ENCODE data around the gene PRPSAP1. TPM values are rescaled to one million over a fixed set of nuclear protein-coding genes. Genes with fewer than 3 reads are reported as not detected.

PRPSAP1 gene
- total and polyA plus RNA-seq, 2 experiments from 2014 or later: 59.5 to 80.4 TPM

DNA sequence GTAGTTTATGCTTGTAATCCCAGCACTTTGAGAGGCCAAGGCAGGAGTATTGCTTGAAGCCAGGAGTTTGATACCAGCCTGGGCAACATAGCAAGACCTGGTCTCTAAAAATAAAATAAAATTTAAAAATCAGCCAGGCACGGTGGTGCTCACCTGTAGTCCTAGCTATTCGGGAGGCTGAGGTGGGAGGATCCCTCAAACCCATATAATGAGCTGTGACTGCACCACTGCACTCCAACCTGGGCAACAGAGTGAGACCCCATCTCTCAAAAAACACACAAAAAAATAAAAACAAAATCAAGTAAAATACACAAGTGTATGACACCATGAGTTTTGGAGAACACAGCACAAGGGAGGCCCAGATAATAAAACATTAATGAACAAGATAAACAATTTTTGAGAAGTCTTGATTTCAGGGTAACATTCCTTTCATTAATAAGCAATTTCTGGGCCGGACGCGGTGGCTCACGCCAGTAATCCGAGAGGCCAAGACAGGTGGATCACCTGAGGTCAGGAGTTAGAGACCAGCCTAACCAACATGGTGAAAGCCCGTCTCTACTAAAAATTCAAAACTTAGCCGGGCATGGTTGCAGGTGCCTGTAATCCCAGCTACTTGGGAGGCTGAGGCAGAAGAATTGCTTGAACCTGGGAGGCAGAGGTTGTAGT, 17.9 kb downstream of the PRPSAP1 start:
- TF ChIP-seq, protein P1, sequence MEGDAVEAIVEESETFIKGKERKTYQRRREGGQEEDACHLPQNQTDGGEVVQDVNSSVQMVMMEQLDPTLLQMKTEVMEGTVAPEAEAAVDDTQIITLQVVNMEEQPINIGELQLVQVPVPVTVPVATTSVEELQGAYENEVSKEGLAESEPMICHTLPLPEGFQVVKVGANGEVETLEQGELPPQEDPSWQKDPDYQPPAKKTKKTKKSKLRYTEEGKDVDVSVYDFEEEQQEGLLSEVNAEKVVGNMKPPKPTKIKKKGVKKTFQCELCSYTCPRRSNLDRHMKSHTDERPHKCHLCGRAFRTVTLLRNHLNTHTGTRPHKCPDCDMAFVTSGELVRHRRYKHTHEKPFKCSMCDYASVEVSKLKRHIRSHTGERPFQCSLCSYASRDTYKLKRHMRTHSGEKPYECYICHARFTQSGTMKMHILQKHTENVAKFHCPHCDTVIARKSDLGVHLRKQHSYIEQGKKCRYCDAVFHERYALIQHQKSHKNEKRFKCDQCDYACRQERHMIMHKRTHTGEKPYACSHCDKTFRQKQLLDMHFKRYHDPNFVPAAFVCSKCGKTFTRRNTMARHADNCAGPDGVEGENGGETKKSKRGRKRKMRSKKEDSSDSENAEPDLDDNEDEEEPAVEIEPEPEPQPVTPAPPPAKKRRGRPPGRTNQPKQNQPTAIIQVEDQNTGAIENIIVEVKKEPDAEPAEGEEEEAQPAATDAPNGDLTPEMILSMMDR (IDR thresholded peaks at IDR 0.05; ENCODE audit: low read depth, low read length): no peak
- no peak overlapping the region for H3K27ac ChIP-seq
- no peaks in the 10 kb centered on the region for H3K36me3 ChIP-seq
- no peaks in the 10 kb centered on the region for H3K4me1 ChIP-seq (ENCODE audit: low read depth)
- no peaks in the 10 kb centered on the region for H3K9me3 ChIP-seq (ENCODE audit: low read depth)
- H3K4me3 ChIP-seq: no peak overlapping the region
- DNase-seq (ENCODE audit: low read depth in 1 of 2, low spot score in 1 of 2): no peak
- no peaks in the 10 kb centered on the region for H3K27me3 ChIP-seq

DNA sequence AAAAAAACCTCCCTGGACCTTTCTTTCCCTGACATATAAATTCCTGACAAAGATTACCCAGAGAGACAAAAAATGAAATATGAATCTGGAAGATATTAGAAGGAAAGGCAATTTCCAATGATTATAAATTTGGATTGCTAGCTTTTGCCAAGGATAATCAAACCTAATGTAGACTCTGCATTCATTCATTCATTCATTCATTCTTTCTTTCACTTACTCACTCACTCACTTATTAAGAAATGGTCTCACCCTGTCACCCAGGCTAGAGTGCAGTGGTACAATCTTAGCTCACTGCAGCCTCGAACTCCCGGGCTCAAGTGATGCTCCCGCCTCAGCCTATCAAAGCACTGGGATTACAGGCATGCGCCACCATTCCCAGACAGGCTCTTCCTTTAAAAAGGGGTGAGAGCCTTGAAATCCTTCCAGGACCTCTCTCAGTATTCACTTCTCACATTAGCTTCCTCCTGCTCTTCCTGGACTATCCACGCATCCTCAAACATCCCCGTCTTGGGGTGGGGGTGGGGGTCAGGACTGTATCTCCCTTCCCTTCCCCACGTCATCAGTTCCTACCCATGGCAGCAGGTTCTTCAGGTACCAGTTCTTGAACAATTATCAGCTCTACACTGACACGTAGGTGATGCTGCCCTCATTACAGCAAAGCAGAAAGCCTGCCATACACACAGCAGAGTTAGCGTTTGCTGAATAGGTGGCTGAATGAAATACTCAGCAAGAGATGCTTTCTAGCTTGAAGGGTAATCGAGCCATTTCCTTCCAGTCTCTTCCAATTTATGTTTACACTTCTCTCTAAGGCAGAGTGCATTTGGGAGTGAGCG, 19.8 kb downstream of the PRPSAP1 start:
- no peaks in the 10 kb centered on the region for H3K27me3 ChIP-seq
- H3K4me1 ChIP-seq (ENCODE audit: low read depth): no peaks in the 10 kb centered on the region
- H3K27ac ChIP-seq: no peak overlapping the region
- TF ChIP-seq, protein P1 (IDR thresholded peaks at IDR 0.05; ENCODE audit: low read depth, low read length): no peak
- peaks cover 11% of the 10 kb centered on the region for H3K36me3 ChIP-seq
- DNase-seq (ENCODE audit: low read depth in 1 of 2, low spot score in 1 of 2): no peak
- no peaks in the 10 kb centered on the region for H3K9me3 ChIP-seq (ENCODE audit: low read depth)
- H3K4me3 ChIP-seq: no peak overlapping the region

DNA sequence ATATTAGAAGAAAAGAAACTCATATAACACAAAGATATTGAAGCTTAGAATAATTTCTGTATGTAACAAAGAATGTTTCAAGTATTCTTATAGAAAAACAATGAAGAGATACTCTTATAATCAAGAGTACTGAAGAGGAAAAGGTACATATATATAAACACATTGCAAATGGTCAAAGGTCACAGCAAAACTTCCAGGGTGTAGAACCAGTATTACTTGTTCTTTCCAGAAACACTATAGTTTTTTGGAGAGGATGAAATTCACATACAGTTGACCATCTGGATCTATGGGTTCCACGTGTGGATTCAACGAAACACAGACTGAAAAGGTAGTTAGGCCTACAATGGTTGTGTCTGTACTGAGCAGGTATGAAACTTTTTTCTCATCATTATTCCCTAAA, 22.6 kb downstream of the PRPSAP1 start:
- Histone ChIP-seq H3K36me3 (peaks cover 24% of the 10 kb centered on the region), H3K27ac (no peak overlapping the region), H3K4me1 (ENCODE audit: low read depth) (no peaks in the 10 kb centered on the region), H3K27me3 (no peaks in the 10 kb centered on the region), H3K9me3 (ENCODE audit: low read depth) (no peaks in the 10 kb centered on the region), H3K4me3 (no peak overlapping the region)
- no peak for DNase-seq (ENCODE audit: low read depth in 1 of 2, low spot score in 1 of 2)
- TF ChIP-seq, protein P1 (IDR thresholded peaks at IDR 0.05; ENCODE audit: low read depth, low read length): no peak

DNA sequence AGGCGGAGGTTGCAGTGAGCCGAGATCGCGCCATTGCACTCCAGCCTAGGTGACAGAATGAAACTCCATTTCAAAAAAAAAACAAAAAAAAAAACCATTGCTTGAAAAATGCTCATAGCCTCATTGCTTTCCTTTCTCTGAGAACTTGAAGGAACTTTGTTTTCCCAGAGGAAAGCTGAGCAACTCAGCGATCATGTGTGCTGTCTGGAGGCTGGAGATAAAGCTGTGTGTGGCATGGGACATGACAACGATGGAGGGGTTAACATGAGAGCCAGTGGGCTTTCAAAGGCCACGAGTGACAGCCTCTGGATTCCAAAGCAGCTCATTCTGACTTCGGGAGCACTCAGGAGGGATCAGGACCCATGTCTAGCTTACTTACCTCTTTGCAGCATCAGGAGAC, 24.1 kb downstream of the PRPSAP1 start:
- H3K4me1 ChIP-seq (ENCODE audit: low read depth): no peaks in the 10 kb centered on the region
- no peaks in the 10 kb centered on the region for H3K27me3 ChIP-seq
- no peaks in the 10 kb centered on the region for H3K9me3 ChIP-seq (ENCODE audit: low read depth)
- H3K4me3 ChIP-seq: no peak overlapping the region
- no peak for DNase-seq (ENCODE audit: low read depth in 1 of 2, low spot score in 1 of 2)
- TF ChIP-seq, protein P1 (IDR thresholded peaks at IDR 0.05; ENCODE audit: low read depth, low read length): no peak
- H3K36me3 ChIP-seq: peaks cover 24% of the 10 kb centered on the region
- H3K27ac ChIP-seq: no peak overlapping the region

DNA sequence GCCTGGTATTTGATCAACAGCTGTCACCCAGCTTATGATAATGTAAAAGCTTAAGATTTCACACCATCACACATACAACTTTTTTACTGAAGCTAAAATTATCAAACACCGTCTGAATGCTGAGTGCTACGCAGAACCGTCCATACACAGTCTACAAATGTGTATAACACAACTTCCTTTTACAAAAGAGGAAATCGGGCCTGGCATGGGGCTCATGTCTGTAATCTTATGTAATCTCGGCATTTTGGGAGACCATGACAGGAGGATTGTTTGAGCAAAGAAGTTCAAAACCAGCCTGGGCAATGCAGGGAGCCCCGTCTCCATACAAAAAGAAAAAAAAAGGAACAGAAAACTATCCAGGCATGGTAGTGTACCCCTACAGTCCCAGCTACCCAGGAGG, 26.0 kb downstream of the PRPSAP1 start:
- H3K4me1 ChIP-seq (ENCODE audit: low read depth): no peaks in the 10 kb centered on the region
- TF ChIP-seq, protein P1 (IDR thresholded peaks at IDR 0.05; ENCODE audit: low read depth, low read length): no peak
- H3K27me3 ChIP-seq: no peaks in the 10 kb centered on the region
- no peaks in the 10 kb centered on the region for H3K9me3 ChIP-seq (ENCODE audit: low read depth)
- DNase-seq (ENCODE audit: low read depth in 1 of 2, low spot score in 1 of 2): no peak
- H3K36me3 ChIP-seq: peaks cover 24% of the 10 kb centered on the region
- no peak overlapping the region for H3K27ac ChIP-seq
- no peak overlapping the region for H3K4me3 ChIP-seq
